Bronchus fibroblast of lung (primary cell): Measurements from ENCODE around the gene CYS1. TPM values are rescaled to one million over a fixed set of nuclear protein-coding genes. Genes with fewer than 3 reads are reported as not detected.

ENCODE experiments used
- total RNA-seq: library from RNA; depleted of rRNA; stranded (reverse); fragments of >200 nt; gene quantifications from 2 replicates; pipeline ENCODE4 v1.2.3, GENCODE V29; 2015

The CYS1 gene
- 0.30 and 0.50 TPM in 2 replicates for total RNA-seq

GRCh38 chr2:10079870-10080535 lies at the start of gene CYS1:
CYS1 (minus strand) TSS chr2:10080411; CDS start chr2:10080223, 188 bp downstream.

GRCh38 chr2:10122500-10123280 lies 42.5 kb upstream of the CYS1 start, which contains the start of gene RRM2:
RRM2 (plus strand) TSS chr2:10122739; CDS start chr2:10122799, 60 bp downstream.

GRCh38 chr2:10043256-10043905 lies 36.8 kb downstream of the CYS1 start, which contains the start of gene KLF11:
KLF11 (plus strand) TSS chr2:10043550; CDS start chr2:10043717, 167 bp downstream.

Other genes with a start within 250 kb of the CYS1 start
- gene TAF1B, start 236.9 kb downstream of the CYS1 start, total RNA-seq = 5.4 and 10.3 TPM in 2 replicates
- 0.50 and 0.74 TPM in 2 replicates for gene GRHL1, start 128.7 kb downstream of the CYS1 start, total RNA-seq
- gene KLF11, start 36.9 kb downstream of the CYS1 start, total RNA-seq = 3.5 and 3.7 TPM in 2 replicates
- 140 and 186 TPM in 2 replicates for gene RRM2, start 42.3 kb upstream of the CYS1 start, total RNA-seq
- 62.0 and 74.1 TPM in 2 replicates for gene HPCAL1, start 222.5 kb upstream of the CYS1 start, total RNA-seq